DOHH2 (cell line): ENCODE results near the gene MT1X.

Experiments used
- H3F3A ChIP-seq: fragments of 200-600 bp; sonication (generic), shearing (Covaris generic); 2 replicates; pipeline ENCODE4 v1.6.0; 2016; ENCODE audit warnings: antibody characterized with exemption, mild to moderate bottlenecking; ENCODE audit not compliant: control insufficient read depth, insufficient read depth
- H3K27ac ChIP-seq: fragments of 200-600 bp; sonication (generic); 2 replicates; pipeline ENCODE4 v1.5.1; 2014; ENCODE audit warnings: low read depth, mild to moderate bottlenecking, low read length, moderate library complexity
- H3K27me3 ChIP-seq: fragments of 200-600 bp; sonication (generic); 2 replicates; pipeline ENCODE4 v1.6.1; 2014; ENCODE audit warnings: mild to moderate bottlenecking, low read length, mixed read lengths; ENCODE audit not compliant: control insufficient read depth
- H3K36me3 ChIP-seq: fragments of 200-600 bp; sonication (generic); 2 replicates; pipeline ENCODE4 v1.6.1; 2014; ENCODE audit warnings: mild to moderate bottlenecking, low read length, moderate library complexity, mixed read lengths; ENCODE audit not compliant: control insufficient read depth
- H3K4me1 ChIP-seq: fragments of 200-600 bp; sonication (generic); 2 replicates; pipeline ENCODE4 v1.6.1; 2014; ENCODE audit warnings: mild to moderate bottlenecking, low read length, mixed read lengths; ENCODE audit not compliant: control insufficient read depth
- H3K4me2 ChIP-seq: fragments of 200-600 bp; sonication (generic); 2 replicates; pipeline ENCODE4 v1.6.0; 2014; ENCODE audit warnings: mild to moderate bottlenecking, low read length, moderate library complexity
- H3K4me3 ChIP-seq: fragments of 200-600 bp; sonication (generic); 2 replicates; pipeline ENCODE4 v1.5.1; 2014; ENCODE audit warnings: mild to moderate bottlenecking, low read length, mixed read lengths
- H3K79me2 ChIP-seq: fragments of 200-600 bp; sonication (generic); 2 replicates; pipeline ENCODE4 v1.6.1; 2014; ENCODE audit warnings: mild to moderate bottlenecking, low read length, mixed read lengths; ENCODE audit not compliant: control insufficient read depth
- H3K9me2 ChIP-seq: fragments of 200-600 bp; sonication (generic); replicated peaks from 2 replicates; pipeline ENCODE4 v1.6.1; 2014; ENCODE audit warnings: mild to moderate bottlenecking, low read length, mixed read lengths; ENCODE audit not compliant: control insufficient read depth
- H3K9me3 ChIP-seq: fragments of 200-600 bp; sonication (generic); 2 replicates; pipeline ENCODE4 v1.6.1; 2014; ENCODE audit warnings: antibody characterized with exemption, low read length, mixed read lengths; ENCODE audit not compliant: control insufficient read depth, insufficient read depth
- H4K20me1 ChIP-seq: fragments of 200-600 bp; sonication (generic); 2 replicates; pipeline ENCODE4 v1.6.0; 2014; ENCODE audit warnings: low read depth, mild to moderate bottlenecking, antibody characterized with exemption, low read length, moderate library complexity; ENCODE audit not compliant: control insufficient read depth, insufficient read depth
- EZH2phosphoT487 ChIP-seq: fragments of 200-600 bp; sonication (generic); IDR thresholded peaks from 2 replicates; pipeline ENCODE4 v1.6.1; 2017; ENCODE audit warnings: borderline replicate concordance, mild to moderate bottlenecking, antibody characterized with exemption, low read length, moderate library complexity, mixed read lengths
- TF ChIP-seq, protein P1 (sequence below): fragments of 200-600 bp; sonication (generic); IDR thresholded peaks from one replicate; pipeline ENCODE4 v1.5.1; 2014; ENCODE audit warnings: antibody characterized with exemption, mild to moderate bottlenecking, low read depth, low read length; ENCODE audit not compliant: poor library complexity, severe bottlenecking

Gene MT1X

GRCh38 chr16:56641166-56641565 is 41.1 kb upstream of the MT1X start:
- no peaks in the 10 kb centered on the region for H3F3A ChIP-seq
- H4K20me1 ChIP-seq = no peaks in the 10 kb centered on the region
- H3K79me2 ChIP-seq = no peaks in the 10 kb centered on the region
- H3K9me3 ChIP-seq = no peaks in the 10 kb centered on the region
- no peaks in the 10 kb centered on the region for H3K9me2 ChIP-seq
- no peak for TF ChIP-seq EZH2phosphoT487
- TF ChIP-seq, protein P1, sequence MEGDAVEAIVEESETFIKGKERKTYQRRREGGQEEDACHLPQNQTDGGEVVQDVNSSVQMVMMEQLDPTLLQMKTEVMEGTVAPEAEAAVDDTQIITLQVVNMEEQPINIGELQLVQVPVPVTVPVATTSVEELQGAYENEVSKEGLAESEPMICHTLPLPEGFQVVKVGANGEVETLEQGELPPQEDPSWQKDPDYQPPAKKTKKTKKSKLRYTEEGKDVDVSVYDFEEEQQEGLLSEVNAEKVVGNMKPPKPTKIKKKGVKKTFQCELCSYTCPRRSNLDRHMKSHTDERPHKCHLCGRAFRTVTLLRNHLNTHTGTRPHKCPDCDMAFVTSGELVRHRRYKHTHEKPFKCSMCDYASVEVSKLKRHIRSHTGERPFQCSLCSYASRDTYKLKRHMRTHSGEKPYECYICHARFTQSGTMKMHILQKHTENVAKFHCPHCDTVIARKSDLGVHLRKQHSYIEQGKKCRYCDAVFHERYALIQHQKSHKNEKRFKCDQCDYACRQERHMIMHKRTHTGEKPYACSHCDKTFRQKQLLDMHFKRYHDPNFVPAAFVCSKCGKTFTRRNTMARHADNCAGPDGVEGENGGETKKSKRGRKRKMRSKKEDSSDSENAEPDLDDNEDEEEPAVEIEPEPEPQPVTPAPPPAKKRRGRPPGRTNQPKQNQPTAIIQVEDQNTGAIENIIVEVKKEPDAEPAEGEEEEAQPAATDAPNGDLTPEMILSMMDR = no peak
- no peak overlapping the region for H3K4me3 ChIP-seq
- no peaks in the 10 kb centered on the region for H3K36me3 ChIP-seq
- H3K4me1 ChIP-seq = no peaks in the 10 kb centered on the region
- peaks cover 73% of the 10 kb centered on the region for H3K27me3 ChIP-seq
- H3K27ac ChIP-seq = no peak overlapping the region
- no peak overlapping the region for H3K4me2 ChIP-seq

- Histone ChIP-seq H3K36me3 (no peaks in the 10 kb centered on the region), H3K4me1 (no peaks in the 10 kb centered on the region), H3K27ac (no peak overlapping the region), H4K20me1 (no peaks in the 10 kb centered on the region), H3K4me2 (no peak overlapping the region), H3F3A (no peaks in the 10 kb centered on the region), H3K79me2 (no peaks in the 10 kb centered on the region), H3K9me3 (no peaks in the 10 kb centered on the region), H3K27me3 (peaks cover 80% of the 10 kb centered on the region), H3K9me2 (no peaks in the 10 kb centered on the region), H3K4me3 (no peak overlapping the region)
- TF ChIP-seq, protein P1 = peak; percentile 17
- no peak for TF ChIP-seq EZH2phosphoT487
These were observed 39.0 kb upstream of the MT1X start for GRCh38 chr16:56643080-56643778.

- H3K79me2 ChIP-seq = no peaks in the 10 kb centered on the region
- no peaks in the 10 kb centered on the region for H3F3A ChIP-seq
- H3K27me3 ChIP-seq = peaks cover 86% of the 10 kb centered on the region
- H3K4me3 ChIP-seq = no peak overlapping the region
- 0 out of 2 replicates have a peak, but pooled peaks have one; percentile 48 for TF ChIP-seq EZH2phosphoT487
- TF ChIP-seq, protein P1 = no peak
- H3K4me1 ChIP-seq = no peaks in the 10 kb centered on the region
- no peaks in the 10 kb centered on the region for H3K9me2 ChIP-seq
- H3K36me3 ChIP-seq = no peaks in the 10 kb centered on the region
- H3K9me3 ChIP-seq = no peaks in the 10 kb centered on the region
- no peak overlapping the region for H3K4me2 ChIP-seq
- H4K20me1 ChIP-seq = no peaks in the 10 kb centered on the region
- no peak overlapping the region for H3K27ac ChIP-seq
These were observed 38.4 kb upstream of the MT1X start for GRCh38 chr16:56643833-56644232.
